Stimulated activated CD8-positive, alpha-beta memory T cell treated with anti-CD3 and anti-CD28 coated beads, Interleukin-15, amount 100 ng/mL, for 48 hours (primary cell): ENCODE data around the gene KRT86.
"Not testable (repeated sequence)": the region's sequence is repeated elsewhere in the genome, so short reads cannot be mapped to it uniquely, and the experiment has no call there.

Experiments used
- DNase-seq, 2 donors: peaks; one replicate each; pipeline ENCODE4 v3.0.0-alpha.2; 2020; ENCODE audit warnings: low read depth in 2 of 2

Gene KRT86

DNA sequence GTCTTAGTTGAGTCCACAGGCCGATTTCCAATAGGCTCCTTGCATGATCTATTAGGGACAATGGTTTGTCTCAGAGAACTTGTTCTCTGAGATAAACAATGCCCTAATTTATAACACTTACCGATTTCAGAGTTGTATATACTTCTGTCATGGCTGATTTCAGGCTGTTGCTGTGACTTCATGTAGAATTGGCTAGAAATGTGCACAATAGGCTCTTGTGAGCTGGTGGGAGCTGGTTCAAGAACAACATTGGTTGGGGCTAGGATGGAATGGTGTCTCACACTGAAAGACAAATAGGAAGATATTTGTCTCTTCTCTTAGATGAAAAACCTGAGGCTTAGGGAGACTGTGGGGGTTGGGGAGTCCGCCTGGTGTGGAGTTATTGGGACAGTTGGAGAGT, 6.7 kb upstream of the KRT86 start:
- DNase-seq: no peak

DNA sequence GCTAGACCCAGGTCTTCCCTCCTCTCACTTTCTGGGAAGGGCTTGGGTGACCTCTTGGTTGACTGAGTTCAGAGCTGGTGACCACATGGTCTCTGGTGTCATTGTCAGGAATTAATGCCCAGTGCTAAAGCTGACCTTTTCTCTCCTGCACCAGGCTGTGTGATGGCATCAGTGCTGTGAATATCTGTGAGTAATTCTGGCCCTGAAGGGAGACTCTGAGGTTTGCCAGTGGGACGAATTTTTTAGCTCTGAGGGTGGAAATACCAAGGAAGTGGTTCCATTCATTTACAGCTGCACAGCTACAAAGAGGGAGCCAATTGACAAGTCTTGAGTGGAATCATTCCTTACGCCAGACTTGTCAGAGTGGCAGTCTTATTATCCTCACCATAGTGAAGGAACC, 6.2 kb upstream of the KRT86 start:
- DNase-seq: no peak

DNA sequence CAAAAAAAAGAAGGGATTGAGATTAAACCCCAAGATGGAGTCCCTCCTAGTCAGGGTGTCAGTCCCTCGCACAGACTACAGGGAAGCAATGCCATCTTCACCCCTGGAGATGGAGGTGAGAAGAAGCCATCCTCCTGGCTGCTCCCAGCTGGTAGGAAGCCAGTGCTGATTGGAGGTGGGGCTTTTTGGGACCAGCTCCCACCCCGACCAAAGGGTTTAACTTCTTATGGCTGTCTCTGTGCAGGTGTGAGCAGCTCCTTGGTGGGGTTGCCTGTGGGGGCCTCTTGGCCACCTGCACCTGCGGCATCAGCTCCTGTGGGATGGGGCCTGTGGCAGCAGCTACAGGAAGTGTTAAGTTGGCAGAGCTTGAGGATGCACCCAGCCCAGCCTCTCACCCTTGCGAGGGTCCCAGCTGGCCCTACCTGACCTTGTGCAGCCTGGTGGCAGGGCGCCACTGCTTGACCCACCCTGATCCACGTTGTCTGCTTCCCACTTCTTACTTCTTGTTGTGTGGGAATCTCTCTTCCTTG, 3.8 kb upstream of the KRT86 start:
- DNase-seq: no peak

DNA sequence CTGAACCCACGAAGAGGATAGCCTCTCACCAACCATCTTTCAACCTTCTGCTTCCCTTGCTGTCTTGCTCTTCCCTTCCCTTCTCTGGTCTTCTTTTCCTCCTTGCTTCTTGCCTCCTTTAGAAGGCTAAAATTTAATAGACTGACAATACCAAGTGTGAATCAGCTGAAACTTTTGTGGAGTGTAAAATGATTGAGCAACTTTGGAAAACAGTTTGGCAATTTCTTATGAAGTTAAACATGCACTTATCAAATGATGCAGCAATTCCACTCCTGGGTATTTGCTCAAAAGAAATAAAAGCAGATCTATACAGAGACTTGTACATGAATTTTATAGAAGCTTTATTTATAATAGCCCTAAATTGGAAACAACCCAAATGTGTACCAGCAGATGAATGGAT, 3.3 kb upstream of the KRT86 start:
- DNase-seq: no peak

DNA sequence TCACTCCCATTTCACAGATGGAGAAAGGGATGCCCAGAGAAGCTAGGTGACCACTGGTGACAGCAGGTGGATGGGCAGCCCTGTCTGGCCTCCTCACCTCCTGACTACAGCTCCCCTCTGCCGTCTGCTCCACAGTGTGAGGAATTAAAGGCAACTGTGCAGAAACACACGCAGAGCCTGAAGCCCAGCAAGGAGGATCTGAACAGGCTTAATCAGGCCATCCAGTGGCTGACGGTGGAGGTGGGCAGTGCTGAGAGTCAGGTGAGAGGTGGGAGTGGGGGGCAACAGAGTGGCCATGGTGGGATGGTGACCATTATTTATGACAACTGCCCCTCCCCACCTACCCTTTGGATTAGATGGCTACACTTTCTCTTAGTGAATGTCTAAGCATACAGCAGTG, 1.2 kb downstream of the KRT86 start:
- DNase-seq: no peak

DNA sequence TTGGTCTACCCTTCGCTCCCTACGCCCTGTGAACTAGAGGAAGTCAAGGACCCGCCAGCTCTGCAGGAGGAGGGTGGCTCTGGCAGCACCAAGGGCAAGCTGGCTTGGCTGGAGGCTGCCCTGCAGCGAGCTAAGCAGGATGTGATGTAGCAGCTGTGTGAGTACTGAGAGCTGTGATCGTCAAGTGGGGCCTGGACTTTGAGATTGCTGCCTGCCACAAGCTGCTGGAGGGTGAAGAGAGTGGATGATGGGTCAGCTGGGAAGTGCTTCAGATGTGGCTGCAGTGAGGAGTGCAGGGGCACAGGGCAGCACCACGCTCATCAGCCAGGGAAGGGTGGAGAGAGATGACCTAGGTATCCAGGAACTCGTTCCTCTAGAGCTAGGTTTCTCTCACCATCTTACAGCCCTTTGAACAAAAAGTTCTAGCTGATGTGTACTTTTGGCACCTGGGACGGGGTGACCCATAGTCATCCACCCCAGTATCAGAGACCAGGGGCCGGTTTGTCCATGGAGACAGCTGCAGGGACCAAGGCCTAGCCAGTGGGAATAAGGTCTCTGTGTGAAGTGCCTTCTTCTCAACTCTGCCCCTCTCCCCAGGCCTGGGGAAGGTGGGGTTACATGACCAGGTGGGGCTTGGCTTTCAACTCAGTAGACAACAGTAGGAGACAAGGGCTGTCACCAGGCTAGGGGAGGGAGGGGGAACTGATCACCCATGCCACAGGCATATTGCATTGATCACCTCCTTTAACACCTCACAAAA, 3.2 kb downstream of the KRT86 start:
- no peak for DNase-seq

DNA sequence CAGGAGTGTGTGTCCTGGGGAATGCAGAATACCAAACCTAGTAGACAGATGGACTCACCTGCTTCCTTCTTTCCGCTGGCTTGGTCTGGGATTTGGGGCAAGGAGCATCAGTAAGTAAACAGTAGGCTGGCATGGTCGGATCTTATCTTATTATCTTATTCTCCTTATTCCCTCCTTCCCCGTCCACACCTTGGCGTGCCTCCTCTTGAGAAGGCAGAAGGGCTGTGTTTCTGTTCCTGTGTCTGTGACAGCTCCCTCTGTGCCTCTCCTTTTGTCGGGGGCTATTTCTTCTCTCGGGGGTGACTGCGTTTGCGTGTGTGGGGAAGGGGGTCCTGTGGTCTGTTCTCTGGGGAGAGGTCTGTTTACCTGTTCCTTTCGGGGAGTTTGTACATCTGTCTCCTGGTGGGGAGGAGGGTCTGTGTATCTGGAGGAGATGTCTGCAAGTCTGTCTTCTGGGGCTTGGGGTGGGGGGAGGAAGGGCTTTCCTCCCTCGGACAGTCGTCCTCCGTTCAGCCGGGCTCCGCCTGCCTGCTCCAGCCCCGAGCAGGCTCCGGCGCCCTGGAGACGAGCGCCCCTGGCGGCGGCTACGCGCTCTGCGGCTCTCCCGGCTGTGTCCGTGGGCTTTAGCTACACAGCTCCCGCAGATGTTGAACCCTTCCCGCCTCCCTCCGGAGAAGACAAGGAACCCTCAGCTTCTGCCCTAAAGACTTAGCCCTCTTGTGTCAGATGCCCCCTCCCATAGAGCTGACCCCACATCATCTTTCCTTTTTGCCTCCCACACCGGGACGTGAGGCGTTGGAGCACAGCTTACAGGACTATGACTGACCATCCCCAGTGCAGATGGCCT, 4.4 kb downstream of the KRT86 start:
- peak; percentile 52 to 56 for DNase-seq

DNA sequence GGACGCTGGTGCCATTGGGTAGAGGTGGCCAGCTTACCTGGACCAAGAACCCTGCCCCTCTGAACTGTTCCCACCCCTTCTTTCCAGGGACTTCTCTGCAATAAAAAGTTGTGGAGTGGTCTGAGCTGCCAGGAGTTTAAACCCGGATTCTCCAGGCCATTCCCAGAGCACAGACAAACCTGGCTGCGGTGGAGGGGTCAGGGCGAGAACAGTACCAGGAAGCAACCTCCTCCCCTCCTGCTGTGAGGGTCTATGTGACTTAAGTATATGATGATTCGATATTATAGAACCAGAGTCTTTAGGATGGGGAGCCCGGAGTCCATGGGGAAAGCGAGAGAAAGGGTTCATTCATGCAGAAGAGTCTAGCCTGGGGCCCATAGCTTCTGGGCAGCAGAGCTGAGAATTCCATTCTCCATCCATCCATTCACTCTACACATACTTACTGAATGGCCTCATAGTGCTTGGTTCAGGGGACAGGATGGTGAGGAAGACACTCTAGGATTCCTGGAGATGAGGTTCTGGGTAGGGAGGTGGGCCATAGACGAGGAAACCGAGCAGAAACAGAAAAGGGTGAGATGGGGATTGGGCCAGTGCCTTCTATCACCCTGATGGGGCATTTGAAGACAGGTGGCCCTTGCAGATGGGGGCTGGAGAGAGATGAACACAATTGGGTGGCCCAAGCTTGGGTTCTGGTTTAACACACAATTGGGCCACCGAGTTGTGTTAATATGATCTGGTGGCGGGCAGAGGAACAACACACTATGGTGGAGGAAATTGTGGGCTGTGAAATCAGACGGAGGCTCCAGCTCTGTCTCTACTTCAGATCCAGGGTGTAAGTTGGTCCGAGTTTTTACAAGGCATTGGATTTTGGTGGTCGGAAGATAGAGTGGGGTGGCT, 5.2 kb downstream of the KRT86 start:
- no peak for DNase-seq

DNA sequence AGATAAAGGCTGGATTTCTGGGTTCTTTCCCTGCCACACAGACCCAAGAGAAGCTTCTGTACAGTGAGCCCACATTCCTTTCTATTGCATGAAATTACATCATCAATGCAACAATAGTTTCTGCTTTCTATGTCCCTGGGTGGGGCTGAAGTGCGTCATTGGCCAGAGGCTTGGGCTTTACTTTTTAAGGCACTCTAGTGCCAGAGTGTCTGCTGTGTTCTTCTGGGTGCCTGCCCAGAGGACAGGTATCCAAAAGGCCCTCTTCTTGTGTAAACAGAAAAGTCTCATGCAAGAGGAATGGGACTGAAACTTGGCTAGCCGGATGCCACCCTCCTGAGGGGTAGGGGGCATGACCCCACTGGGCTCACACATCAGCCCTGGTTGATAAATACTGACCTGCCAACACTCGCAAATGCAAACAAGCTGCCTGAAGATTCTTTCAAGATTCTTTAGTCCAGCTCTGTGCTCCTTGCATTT, 5.9 kb downstream of the KRT86 start:
- DNase-seq: no peak

DNA sequence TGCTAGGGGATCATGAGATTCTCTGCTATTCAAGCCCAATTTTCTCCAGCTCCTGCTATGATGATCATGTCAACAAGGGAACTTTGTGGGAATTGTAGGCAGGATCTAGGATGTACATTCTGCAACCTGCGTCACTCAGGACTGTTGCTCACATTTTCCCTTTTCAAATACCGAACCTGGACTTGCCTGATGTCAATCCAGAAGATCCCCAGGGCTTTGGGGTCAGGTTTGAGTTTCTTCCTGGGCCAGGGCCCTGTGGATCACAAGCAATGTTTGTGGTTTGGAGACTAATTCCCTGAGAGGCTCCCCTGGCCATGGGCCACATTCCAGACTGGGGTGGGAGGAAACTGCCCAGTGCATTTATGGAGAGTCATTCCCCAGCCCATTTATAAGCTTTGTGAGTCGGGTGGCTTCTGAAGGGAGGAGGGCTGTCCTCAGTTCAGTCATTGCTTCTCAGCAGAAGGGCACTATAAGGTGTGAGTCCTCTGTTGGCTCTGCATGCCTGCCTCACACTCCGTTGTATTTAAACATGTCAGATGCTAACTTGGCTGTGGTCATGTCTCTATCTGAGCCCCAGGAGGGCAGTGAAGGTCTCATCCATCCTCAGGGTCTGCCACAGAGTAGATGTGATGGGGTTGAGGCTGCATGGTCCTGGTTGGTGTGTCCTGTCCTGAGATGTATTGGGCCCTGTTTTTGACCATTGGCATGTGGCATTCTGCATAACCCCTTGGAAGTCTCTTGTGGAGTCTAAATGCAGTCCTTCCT, 6.5 kb downstream of the KRT86 start:
- no peak for DNase-seq

DNA sequence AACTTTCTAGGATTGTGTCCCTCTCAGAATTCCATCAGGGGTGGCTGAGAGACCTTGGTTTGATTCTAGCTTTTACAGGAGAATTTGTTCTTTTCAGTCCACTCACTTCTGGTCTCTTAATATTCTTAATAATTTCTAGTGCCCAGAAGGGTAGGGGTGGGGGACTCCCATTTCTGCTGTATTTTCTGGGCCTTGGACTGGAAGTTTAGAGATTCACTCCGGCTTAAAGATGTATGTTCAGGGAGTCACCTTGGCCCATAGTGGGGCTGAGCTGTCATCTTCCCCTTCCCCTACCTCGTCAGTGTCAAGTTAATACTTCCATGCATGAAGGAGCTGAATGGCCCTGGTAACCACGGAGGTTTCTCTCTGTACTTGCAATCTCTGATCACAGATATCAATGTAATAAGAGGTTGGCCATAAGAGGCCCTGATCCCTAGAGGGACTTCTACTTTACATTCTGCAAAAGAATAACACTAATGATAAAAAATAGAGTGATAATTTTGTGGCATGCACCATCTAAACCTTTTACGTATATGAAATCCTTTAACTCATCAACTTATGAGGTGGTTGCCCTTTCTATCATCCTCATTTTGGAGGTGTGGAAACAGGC, 10.2 kb downstream of the KRT86 start:
- no peak for DNase-seq

DNA sequence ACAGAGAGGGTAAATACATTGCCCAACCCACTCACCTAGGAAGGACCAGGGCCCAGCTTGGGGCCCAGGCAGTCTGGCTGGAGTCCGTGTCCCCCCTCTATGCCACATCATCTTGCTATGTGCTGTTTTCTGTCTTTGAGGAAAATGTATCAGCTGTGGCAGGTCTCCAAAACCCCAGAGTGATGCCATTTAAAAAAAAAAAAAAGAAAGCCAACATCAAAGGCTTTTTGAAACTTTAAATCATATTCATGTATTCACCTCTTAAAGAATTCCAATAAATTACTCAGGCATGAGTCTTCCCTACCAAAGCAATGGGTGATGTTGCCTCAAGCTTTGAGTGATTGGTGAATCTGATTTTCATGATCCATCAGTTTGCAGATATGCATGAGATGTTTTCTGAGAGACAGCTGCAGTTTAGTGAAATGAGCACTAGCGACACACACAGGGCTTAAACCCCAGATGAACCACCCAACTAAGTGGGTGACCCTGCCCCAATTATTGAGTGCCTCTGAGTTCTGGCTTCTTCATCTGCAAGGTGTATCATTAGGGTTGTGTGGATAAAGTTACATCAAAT, 10.8 kb downstream of the KRT86 start:
- DNase-seq: no peak

DNA sequence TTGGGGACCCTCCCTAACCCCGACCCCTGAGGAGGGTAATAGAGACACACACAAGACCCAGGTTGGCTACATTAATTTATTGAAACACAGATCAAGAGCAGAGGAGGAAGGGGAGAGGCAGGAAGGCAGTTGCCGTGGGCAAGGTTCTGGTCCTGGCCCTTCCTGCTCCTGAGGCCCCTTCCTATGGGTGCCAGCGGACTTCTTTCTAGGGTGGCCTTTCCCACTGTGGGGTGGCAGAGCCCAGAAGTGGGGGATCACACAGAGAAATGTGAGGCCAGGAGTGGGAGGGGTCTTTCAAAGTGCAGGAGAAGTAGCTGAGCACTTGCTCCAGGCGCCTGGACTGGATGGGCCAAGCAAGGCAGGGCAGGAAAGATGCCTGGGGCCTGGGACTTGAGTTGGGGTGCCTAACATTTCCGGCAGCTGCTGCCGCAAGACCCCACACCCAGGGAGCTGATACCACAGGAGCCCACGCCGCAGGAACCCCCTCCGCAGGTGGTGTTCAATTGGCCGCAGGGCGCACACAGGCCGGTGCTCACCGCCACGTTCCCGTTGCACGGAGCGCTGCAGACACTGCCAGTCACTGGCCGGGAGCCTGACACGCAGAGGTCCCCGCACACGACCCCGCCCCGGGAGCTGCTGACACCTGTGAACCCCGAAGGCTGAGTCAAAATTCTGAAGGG, 11.5 kb downstream of the KRT86 start:
- no peak for DNase-seq

DNA sequence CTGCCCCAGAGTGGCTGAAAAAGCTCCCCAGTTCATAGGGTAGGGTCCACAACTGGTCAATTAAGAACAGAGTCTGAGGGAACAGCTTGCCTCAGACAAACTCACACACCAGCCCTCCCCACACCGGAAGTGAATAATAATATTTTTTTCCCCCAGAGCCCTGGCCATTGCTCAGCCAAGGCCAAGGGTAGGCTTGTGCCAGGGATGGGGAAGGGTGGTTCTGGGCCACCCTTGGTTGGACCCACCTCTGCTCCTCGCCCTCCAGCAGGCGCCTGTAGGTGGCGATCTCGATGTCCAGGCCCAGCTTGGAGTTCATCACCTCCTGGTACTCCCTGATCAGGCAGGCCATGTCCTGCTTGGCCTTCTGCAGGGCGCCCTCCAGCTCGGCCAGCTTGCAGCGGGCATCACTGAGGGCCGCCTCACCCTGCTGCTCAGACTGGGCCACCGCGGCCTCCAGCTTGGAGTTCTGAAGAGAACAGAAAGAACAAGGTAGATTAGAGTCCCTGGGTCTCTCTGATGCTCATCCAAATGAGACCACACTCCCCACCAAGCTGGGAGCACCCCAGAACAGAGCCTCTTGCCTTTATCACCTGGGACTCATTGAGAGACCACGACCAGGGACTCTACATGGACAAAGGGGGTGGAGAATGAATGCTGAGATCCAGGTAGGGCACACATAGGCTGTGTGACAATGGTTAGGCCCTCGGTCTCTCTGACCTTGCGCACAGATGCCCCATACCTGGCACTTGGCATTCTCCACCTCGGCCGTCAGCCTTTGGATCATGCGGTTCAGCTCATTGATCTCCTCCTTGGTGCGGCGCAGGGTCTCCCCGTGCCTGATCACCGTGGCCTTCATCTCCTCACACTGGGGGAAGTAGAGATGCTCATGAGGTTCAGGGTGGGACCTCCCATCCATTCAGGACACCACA, 12.7 kb downstream of the KRT86 start:
- not testable (repeated sequence) for DNase-seq

DNA sequence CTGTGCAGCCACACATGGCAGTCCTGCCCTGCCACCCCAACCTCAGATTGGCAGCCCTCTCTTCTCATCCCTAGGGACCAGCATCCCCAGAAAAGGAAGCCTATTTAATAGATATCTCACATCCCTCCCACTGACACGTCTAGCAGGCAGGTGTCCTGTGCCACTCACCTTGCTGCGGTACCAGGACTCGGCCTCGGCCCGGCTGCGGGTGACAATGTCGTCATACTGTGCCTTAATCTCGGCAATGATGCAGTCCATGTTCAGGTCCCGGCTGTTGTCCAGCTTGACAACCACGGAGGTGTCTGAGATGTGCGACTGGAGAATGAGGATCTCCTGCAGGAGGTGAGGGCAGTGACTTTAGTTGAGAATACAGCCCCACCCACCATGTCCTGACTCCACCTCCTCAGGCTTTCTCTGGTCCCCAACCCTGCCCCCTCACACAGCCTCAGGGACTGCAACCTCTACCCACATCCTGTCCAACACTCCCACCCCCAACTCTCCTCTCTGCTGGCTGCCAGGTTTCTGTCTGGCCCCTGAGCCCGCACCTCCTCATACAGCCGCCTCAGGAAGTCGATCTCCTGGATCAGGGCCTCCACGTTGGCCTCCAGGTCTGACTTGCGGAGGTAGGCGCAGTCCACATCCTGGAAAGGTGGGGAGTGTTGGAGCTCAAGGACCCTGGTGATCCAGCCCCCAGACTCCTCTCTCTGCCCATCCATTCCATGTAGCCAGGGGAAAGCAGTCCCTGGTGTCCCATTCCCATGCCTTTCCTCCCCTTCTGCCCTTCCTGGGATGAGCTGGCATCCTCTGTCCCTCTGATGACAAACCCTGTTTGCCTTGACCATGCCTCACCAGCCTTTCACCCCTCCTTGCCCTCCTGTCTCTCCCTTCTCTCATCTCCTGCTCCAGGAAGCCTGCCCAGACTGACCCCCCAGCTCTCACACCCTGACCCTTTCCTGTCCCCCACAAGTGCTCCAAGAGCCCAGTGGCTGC, 13.7 kb downstream of the KRT86 start:
- DNase-seq: not testable (repeated sequence)

DNA sequence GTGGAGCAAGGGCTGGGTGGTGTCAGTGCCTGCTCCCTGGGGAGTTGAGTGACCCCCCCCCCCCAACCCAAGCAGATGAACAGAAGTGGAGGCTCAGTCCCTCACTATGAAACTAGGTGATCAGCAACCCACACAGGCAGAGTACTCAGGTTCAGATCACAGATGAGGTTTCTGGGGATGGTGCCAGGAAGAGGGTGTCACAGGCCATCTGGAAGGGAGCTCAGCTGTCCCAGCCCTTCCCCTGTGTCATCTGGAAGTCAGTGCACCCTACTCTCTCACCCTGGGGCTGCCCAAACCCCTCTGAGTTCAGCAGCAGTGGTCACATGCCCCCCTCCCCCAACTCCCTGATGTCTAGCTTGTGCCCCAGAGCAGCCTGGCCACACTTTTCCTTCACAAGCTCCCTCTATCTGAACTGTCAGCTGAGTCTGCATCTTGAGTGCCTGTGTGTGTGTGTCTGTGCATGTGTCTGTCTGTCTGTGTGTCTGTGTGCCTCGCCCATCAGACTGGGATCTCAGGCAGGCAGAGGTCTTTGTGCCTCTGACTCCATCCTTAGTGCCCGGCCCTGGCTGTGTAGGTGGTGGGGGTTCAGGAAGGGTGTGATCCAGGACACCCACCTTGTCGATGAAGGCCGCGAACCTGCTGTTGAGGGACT, 16.2 kb downstream of the KRT86 start:
- DNase-seq: not testable (repeated sequence)
